ENCODE data around the gene P2RX2. TPM values are rescaled to one million over a fixed set of nuclear protein-coding genes. Genes with fewer than 3 reads are reported as not detected.

The P2RX2 gene
- total RNA-seq, 4 donors from 2014 or later: not detected

DNA sequence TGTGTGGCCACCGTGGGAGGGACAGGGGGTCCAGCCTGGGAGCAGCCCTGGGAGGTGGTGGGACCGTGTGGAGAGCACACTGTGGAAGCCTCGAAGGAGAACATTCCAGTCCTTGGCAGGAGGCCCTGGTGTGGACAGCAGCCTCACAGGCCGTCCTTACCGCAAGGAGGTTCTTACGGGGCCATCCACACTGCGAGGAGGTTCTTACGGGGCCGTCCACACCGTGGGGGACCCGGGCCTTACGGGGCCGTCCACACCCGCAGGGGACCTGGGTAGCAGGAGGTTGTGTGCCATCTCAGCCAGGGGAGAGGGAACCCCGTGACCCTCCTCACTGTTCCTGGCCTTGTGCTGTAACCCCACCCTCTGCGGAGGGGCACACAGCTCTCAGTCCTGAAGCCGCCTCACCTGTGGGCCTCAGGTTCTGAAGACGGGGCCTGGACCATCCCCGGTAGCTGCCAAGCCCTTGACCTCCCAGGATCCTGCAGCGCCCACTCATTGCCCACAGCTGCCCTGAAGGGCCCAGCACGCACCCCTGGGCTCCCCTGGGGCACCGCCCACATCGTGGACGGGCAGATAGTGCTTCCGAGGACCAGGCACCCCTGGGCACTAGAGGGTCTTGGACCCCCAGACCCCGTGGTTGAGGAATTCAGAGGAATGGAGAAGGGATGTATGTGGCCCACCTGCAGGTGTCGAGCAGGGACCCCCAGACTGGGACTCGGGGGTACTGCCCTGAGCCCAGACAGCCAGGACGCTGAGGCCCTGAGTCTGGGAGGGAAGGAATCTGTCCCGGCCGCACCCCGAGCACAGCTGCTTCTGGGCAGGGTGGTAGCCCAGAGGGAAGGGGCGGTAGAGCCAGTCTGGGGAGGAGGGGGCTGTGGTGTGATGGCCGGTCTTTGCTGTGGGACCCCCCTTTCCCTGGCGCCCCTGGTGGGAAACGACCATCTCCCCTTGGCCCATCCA is 45.5 kb upstream of the P2RX2 start:
- TF ChIP-seq, protein P1, sequence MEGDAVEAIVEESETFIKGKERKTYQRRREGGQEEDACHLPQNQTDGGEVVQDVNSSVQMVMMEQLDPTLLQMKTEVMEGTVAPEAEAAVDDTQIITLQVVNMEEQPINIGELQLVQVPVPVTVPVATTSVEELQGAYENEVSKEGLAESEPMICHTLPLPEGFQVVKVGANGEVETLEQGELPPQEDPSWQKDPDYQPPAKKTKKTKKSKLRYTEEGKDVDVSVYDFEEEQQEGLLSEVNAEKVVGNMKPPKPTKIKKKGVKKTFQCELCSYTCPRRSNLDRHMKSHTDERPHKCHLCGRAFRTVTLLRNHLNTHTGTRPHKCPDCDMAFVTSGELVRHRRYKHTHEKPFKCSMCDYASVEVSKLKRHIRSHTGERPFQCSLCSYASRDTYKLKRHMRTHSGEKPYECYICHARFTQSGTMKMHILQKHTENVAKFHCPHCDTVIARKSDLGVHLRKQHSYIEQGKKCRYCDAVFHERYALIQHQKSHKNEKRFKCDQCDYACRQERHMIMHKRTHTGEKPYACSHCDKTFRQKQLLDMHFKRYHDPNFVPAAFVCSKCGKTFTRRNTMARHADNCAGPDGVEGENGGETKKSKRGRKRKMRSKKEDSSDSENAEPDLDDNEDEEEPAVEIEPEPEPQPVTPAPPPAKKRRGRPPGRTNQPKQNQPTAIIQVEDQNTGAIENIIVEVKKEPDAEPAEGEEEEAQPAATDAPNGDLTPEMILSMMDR (IDR thresholded peaks at IDR 0.05; ENCODE audit: low read depth): no peak

DNA sequence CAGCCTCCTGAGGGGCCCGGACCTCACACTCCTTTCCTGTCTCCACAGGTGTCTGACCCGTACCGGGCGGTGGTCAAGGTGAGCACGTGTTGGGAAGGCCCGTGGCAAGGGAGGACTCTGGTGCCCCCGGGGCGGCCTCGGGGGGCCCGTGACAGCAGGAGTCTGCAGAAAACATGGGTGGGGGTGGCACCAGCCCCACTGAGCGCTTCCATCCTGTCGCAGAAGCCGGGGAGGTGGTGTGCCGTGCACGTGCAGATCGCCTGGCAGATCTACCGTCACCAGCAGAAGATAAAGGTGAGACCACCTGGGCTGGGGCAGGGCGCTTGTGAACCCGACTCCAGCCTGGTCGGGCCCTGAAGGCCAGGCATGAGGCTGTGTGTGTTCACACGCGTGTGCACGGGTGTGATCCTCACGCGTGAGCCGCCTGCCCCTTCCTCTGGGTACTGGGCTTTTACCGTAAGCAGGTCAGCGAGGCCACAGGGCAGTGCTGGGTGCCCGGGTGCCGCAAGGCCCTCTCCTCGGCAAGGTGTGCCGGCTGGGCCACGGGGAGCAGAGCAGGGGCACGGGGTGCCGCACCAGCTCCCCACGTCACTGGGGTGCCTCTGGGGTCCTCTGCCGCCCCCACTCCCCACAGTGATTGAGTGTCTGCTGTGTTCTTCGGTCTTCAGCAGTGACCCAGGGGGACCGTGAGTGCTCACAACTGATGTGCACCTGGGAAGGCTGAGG is 44.1 kb upstream of the P2RX2 start:
- TF ChIP-seq, protein P1 (IDR thresholded peaks at IDR 0.05; ENCODE audit: low read depth): no peak

- TF ChIP-seq, protein P1 (IDR thresholded peaks at IDR 0.05; ENCODE audit: low read depth): no peak
These were observed 42.9 kb upstream of the P2RX2 start for GRCh38 chr12:132575661-132576060.

DNA sequence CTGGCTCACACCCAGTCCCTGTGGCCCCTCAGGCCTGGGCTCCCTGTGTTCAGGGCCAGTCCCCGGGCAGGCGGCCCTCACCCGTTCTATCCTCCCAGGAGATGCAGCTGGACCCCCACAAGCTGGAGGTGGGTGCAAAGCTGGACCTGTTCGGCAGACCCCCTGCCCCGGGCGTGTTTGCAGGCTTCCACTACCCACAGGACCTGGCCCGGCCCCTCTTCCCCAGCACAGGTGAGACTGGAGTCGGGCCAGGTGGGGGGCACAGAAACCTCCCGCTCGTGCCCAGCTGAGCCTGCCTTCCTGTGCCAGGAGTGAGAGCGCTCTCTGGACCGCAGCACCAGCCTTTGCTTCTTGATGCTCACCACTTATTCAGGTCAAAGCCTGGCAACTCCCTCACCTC is 41.9 kb upstream of the P2RX2 start:
- TF ChIP-seq, protein P1 (IDR thresholded peaks at IDR 0.05; ENCODE audit: low read depth): no peak

- TF ChIP-seq, protein P1 (IDR thresholded peaks at IDR 0.05; ENCODE audit: low read depth): no peak
These were observed 41.2 kb upstream of the P2RX2 start for GRCh38 chr12:132577191-132577920.

GRCh38 chr12:132578118-132578517 is 40.5 kb upstream of the P2RX2 start:
- TF ChIP-seq, protein P1 (IDR thresholded peaks at IDR 0.05; ENCODE audit: low read depth): no peak
